BLaER1 (cell line): ENCODE data around the gene NOL4L.

Source experiments
- H3K27ac ChIP-seq: shearing (Covaris generic); formaldehyde crosslinking; 2 replicates; pipeline ENCODE4 v1.8.1; 2022
- H3K27me3 ChIP-seq: shearing (Covaris generic); formaldehyde crosslinking; 2 replicates; pipeline ENCODE4 v1.8.1; 2022
- H3K36me3 ChIP-seq: shearing (Covaris generic); formaldehyde crosslinking; 2 replicates; pipeline ENCODE4 v1.8.1; 2022
- H3K4me1 ChIP-seq: shearing (Covaris generic); formaldehyde crosslinking; 2 replicates; pipeline ENCODE4 v1.8.1; 2022
- H3K4me2 ChIP-seq: shearing (Covaris generic); formaldehyde crosslinking; 2 replicates; pipeline ENCODE4 v1.8.1; 2022
- H3K4me3 ChIP-seq: shearing (Covaris generic); formaldehyde crosslinking; 2 replicates; pipeline ENCODE4 v1.8.1; 2022
- H3K9ac ChIP-seq: shearing (Covaris generic); formaldehyde crosslinking; 2 replicates; pipeline ENCODE4 v1.8.1; 2022
- H3K9me3 ChIP-seq: shearing (Covaris generic); formaldehyde crosslinking; 2 replicates; pipeline ENCODE4 v1.8.1; 2022
- H4K20me1 ChIP-seq: shearing (Covaris generic); formaldehyde crosslinking; 2 replicates; pipeline ENCODE4 v1.8.1; 2022
- Cebpa-rat ChIP-seq: shearing (Covaris generic); IDR thresholded peaks from 2 replicates; pipeline ENCODE4 v1.8.1; 2022

The NOL4L gene

GRCh38 chr20:32556312-32557184, 28.6 kb downstream of the NOL4L start:
- Histone ChIP-seq H3K4me1 (peaks cover 90% of the 10 kb centered on the region), H3K9ac (no peak overlapping the region), H3K9me3 (no peaks in the 10 kb centered on the region), H3K27ac (peak overlapping the region; percentile 29; the same call in 1 of the 2 replicates), H3K27me3 (no peaks in the 10 kb centered on the region), H3K4me3 (no peak overlapping the region), H4K20me1 (peaks cover 82% of the 10 kb centered on the region), H3K4me2 (no peak overlapping the region; the same call in 1 of the 2 replicates), H3K36me3 (0 out of 2 replicates have a peak, but pooled peaks cover 6% of the 10 kb centered on the region)
- TF ChIP-seq Cebpa-rat, result no peak

- H4K20me1 ChIP-seq, result peaks cover 73% of the 10 kb centered on the region
- H3K27me3 ChIP-seq, result no peaks in the 10 kb centered on the region
- no peak overlapping the region for H3K9ac ChIP-seq
- H3K27ac ChIP-seq, result peak overlapping the region; percentile 29; the same call in 1 of the 2 replicates
- H3K4me2 ChIP-seq, result peak overlapping the region; percentile 75; the same call in 1 of the 2 replicates
- H3K36me3 ChIP-seq, result 0 out of 2 replicates have a peak, but pooled peaks cover 6% of the 10 kb centered on the region
- peaks cover 7% of the 10 kb centered on the region for H3K9me3 ChIP-seq
- peaks cover 80% of the 10 kb centered on the region for H3K4me1 ChIP-seq
- H3K4me3 ChIP-seq, result no peak overlapping the region
- no peak for TF ChIP-seq Cebpa-rat
These were observed 29.5 kb downstream of the NOL4L start for GRCh38 chr20:32555584-32555983.

- Histone ChIP-seq H4K20me1 (peaks cover 66% of the 10 kb centered on the region), H3K4me3 (no peak overlapping the region), H3K27ac (peak overlapping the region; percentile 41; the same call in 1 of the 2 replicates), H3K27me3 (no peaks in the 10 kb centered on the region), H3K36me3 (peaks cover 12% of the 10 kb centered on the region), H3K4me2 (peak overlapping the region; percentile 75), H3K9ac (no peak overlapping the region), H3K9me3 (peaks cover 13% of the 10 kb centered on the region), H3K4me1 (peaks cover 74% of the 10 kb centered on the region)
- TF ChIP-seq Cebpa-rat, result no peak
These were observed 30.2 kb downstream of the NOL4L start for GRCh38 chr20:32554965-32555289.

DNA sequence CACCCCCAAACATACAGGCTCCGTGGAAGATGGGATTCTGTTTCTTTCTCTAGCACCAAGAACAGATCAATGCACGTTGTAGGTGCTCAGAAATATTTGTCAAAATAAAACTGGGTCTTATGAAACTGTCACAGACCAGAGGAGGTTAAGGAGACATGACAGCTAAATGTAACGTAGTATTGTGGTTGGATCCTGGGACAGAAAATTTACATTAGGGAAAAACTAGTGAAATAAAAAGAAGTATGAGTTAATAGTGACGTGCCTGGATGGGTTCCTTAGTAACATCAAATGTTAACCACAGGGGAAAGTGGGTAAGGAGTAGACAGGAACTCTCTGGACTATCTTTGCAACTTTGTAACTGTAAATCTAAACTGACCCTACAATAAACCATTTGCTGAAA, 31.5 kb downstream of the NOL4L start:
- peaks cover 61% of the 10 kb centered on the region for H3K4me1 ChIP-seq

GRCh38 chr20:32551693-32552092, 33.4 kb downstream of the NOL4L start:
- H3K9me3 ChIP-seq, result peaks cover 21% of the 10 kb centered on the region
- peaks cover 61% of the 10 kb centered on the region for H3K4me1 ChIP-seq
- no peak for TF ChIP-seq Cebpa-rat
- H4K20me1 ChIP-seq, result peaks cover 51% of the 10 kb centered on the region
- no peak overlapping the region for H3K27ac ChIP-seq
- no peak overlapping the region for H3K9ac ChIP-seq
- no peaks in the 10 kb centered on the region for H3K27me3 ChIP-seq
- H3K4me3 ChIP-seq, result no peak overlapping the region
- no peak overlapping the region for H3K4me2 ChIP-seq
- peaks cover 21% of the 10 kb centered on the region for H3K36me3 ChIP-seq

More for the DNA sequence above, 31.5 kb downstream of the NOL4L start:
- no peaks in the 10 kb centered on the region for H3K27me3 ChIP-seq
- peaks cover 53% of the 10 kb centered on the region for H4K20me1 ChIP-seq
- peaks cover 18% of the 10 kb centered on the region for H3K36me3 ChIP-seq
- peak overlapping the region; percentile 36; the same call in 1 of the 2 replicates for H3K27ac ChIP-seq
- no peak overlapping the region for H3K4me3 ChIP-seq
- H3K9me3 ChIP-seq, result peaks cover 21% of the 10 kb centered on the region
- no peak for TF ChIP-seq Cebpa-rat
- no peak overlapping the region for H3K9ac ChIP-seq
- H3K4me2 ChIP-seq, result peak overlapping the region; percentile 75

DNA sequence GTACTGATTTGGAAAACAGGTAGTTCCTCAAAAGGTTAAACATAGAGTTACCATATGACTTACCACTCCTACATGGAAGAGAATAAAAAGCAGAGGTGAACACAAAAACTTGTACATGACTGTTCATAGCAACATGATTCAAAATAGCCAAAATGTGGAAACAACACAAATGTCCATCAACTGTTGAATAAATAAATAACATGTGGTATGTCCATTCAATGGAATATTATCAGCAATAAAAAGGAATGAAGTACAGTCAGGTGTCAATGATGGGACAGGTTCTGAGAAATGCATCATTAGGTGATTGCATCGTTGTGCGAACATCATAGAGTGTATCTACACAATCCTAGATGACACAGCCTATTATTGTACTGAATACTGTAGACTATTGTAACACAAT, 35.3 kb downstream of the NOL4L start:
- Histone ChIP-seq H3K9ac (no peak overlapping the region), H3K4me2 (no peak overlapping the region), H3K9me3 (peaks cover 21% of the 10 kb centered on the region), H4K20me1 (peaks cover 56% of the 10 kb centered on the region; the same call in 1 of the 2 replicates), H3K27ac (no peak overlapping the region), H3K36me3 (peaks cover 21% of the 10 kb centered on the region), H3K27me3 (no peaks in the 10 kb centered on the region), H3K4me1 (peaks cover 61% of the 10 kb centered on the region), H3K4me3 (no peak overlapping the region)
- TF ChIP-seq Cebpa-rat, result no peak

DNA sequence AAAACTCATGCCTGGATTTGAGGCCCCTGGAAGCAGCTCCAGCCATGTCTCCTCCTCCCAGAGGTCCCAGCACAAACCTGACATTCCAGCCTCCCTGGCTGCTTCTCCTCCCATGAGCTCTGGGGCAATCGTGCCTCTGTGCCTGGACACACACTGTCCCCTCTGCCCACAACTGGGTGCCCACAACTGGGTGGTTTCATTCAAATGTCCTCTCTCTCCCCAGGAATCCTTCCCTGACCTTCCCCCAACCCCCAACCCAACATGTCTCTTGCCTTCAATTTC, 37.4 kb downstream of the NOL4L start:
- H3K4me3 ChIP-seq, result no peak overlapping the region
- peaks cover 21% of the 10 kb centered on the region for H3K9me3 ChIP-seq
- peaks cover 45% of the 10 kb centered on the region for H3K4me1 ChIP-seq
- no peaks in the 10 kb centered on the region for H3K27me3 ChIP-seq
- peaks cover 57% of the 10 kb centered on the region; the same call in 1 of the 2 replicates for H4K20me1 ChIP-seq
- TF ChIP-seq Cebpa-rat, result no peak
- 0 out of 2 replicates have a peak overlapping the region, but pooled peaks have one; percentile 25 for H3K27ac ChIP-seq
- H3K9ac ChIP-seq, result no peak overlapping the region
- peaks cover 21% of the 10 kb centered on the region for H3K36me3 ChIP-seq
- H3K4me2 ChIP-seq, result no peak overlapping the region

DNA sequence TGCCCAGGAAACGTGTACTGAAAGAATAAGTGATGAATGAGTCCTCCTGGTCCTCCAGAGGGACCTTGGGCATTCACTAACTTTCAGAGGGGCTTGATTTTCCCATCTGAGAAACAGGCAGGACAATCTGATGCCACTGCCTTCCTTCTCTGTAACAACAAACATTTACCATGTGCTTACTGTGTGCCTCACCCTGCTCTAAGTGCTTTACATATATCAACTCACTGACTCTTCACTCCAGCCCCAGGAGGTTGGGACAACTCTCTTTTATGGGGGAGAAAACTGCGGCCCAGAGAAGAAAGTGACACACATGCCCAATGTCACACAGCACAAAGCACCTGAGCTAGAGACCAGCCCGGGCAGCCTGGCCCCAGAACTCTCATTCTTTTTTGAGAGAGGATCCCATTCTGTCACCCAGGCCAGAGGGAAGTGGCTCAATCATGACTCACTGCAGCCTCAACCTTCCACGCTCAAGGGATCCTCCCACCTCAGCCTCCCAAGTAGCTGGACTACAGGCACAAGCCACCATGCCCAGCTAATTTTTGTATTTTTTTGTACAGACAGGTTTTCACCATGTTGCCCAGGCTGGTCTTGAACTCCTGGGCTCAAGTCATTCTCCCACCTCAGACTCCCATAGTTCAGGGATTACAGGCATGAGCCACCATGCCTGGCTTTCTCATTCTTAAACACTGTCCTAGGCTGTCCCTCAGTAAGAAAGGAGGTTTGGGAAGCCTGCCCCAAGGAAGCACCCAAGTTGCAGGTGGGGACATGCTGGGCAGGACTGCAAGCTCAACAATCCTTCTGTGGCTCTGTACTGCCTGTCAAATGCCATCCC, 38.0 kb downstream of the NOL4L start:
- Histone ChIP-seq H3K9me3 (peaks cover 21% of the 10 kb centered on the region), H3K4me3 (no peak overlapping the region), H3K4me2 (peak overlapping the region; percentile 31; the same call in 1 of the 2 replicates), H3K9ac (no peak overlapping the region), H3K27ac (0 out of 2 replicates have a peak overlapping the region, but pooled peaks have one; percentile 25), H4K20me1 (peaks cover 52% of the 10 kb centered on the region; the same call in 1 of the 2 replicates), H3K36me3 (peaks cover 21% of the 10 kb centered on the region), H3K4me1 (peaks cover 49% of the 10 kb centered on the region), H3K27me3 (no peaks in the 10 kb centered on the region)
- no peak for TF ChIP-seq Cebpa-rat

DNA sequence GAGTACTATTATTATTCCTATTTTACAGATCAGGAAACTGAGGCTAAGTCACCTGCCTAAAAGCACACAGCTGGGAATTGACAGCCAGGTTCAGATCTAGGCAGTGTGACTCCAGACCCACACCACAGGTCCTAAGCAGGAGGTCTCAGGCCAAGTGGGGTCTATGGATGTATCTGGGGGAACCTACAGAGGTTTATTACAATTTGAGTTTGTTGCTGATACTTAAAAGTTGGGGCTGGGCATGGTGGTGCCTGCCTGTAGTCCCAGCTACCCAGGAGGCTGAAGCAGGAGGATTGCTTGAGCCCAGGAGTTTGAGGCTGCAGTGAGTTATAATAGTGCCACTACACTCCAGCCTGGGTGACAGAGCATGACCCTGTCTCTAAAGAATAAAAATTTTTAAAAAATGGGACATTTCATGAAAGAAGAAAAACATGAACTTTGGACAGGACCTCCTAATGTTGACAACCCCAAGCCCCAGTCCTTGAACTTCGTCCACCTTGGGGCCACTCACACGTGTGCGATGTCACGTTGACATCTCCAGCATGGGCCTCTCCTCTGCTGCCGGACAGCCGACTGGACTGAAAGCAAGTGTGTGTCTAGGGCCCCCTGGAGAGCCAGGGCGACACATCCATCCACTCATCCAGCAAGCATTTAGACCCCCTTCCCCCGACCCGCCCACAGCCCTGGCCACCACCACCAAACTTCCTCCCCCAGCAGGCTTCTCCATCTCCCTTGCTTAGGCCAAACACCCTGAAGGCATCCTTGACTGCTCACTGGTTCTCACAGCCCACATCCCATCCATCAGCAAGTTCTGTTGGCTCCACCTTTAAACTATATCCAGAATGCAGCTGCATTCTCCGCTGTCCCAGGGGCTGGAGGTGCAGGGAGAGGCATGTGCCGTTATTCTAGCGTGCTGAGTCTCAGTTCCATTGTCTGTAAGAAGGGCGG, 40.0 kb downstream of the NOL4L start:
- Histone ChIP-seq H3K4me3 (no peak overlapping the region), H3K4me1 (peaks cover 69% of the 10 kb centered on the region), H3K27ac (no peak overlapping the region), H3K4me2 (peak overlapping the region; percentile 17; the same call in 1 of the 2 replicates), H3K9ac (no peak overlapping the region), H3K36me3 (peaks cover 18% of the 10 kb centered on the region), H3K27me3 (no peaks in the 10 kb centered on the region), H3K9me3 (peaks cover 10% of the 10 kb centered on the region), H4K20me1 (peaks cover 51% of the 10 kb centered on the region; the same call in 1 of the 2 replicates)
- no peak for TF ChIP-seq Cebpa-rat
